ENCODE results near the gene RPL35. TPM values are rescaled to one million over a fixed set of nuclear protein-coding genes. Genes with fewer than 3 reads are reported as not detected.

The RPL35 gene
- total RNA-seq, 4 donors from 2014 or later, result 462 to 1,338 (median 588) TPM

DNA sequence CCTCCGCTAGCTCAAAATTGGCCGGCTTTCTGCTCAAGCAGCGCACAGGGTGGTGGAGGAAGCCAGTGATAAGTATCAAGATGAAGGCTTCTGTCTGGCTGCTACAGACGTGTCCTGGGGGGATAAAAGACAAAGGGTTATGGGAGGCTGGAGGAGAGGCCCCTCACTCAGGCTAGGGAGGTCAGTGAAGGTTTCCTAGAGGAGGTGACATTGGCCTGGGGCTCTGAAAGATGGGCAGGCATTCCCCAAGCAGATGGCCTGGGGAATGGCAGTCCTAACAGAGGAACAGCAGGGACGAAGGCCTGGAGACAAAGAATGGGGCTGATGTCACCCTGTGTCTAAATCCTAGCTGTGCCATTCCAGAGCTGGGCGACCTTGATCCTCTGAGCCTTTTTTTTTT is 52.5 kb downstream of the RPL35 start:
- DNase-seq, result no peak
- no peaks in the 10 kb centered on the region for H3K27me3 ChIP-seq
- H3K4me3 ChIP-seq, result no peak overlapping the region
- peaks cover 0 to 6% (median 0%) of the 10 kb centered on the region in 4 donors for H3K4me1 ChIP-seq
- TF ChIP-seq POLR2A (IDR thresholded peaks at IDR 0.05), result no peak
- TF ChIP-seq, protein P1, sequence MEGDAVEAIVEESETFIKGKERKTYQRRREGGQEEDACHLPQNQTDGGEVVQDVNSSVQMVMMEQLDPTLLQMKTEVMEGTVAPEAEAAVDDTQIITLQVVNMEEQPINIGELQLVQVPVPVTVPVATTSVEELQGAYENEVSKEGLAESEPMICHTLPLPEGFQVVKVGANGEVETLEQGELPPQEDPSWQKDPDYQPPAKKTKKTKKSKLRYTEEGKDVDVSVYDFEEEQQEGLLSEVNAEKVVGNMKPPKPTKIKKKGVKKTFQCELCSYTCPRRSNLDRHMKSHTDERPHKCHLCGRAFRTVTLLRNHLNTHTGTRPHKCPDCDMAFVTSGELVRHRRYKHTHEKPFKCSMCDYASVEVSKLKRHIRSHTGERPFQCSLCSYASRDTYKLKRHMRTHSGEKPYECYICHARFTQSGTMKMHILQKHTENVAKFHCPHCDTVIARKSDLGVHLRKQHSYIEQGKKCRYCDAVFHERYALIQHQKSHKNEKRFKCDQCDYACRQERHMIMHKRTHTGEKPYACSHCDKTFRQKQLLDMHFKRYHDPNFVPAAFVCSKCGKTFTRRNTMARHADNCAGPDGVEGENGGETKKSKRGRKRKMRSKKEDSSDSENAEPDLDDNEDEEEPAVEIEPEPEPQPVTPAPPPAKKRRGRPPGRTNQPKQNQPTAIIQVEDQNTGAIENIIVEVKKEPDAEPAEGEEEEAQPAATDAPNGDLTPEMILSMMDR (IDR thresholded peaks at IDR 0.05), result no peak
- no peaks in the 10 kb centered on the region for H3K36me3 ChIP-seq
- no peak overlapping the region for H3K27ac ChIP-seq
- H3K9me3 ChIP-seq, result no peaks in the 10 kb centered on the region

- Histone ChIP-seq H3K27me3 (no peaks in the 10 kb centered on the region), H3K36me3 (no peaks in the 10 kb centered on the region), H3K4me1 (peaks cover 0 to 6% (median 0%) of the 10 kb centered on the region in 4 donors), H3K9me3 (no peaks in the 10 kb centered on the region), H3K27ac (no peak overlapping the region), H3K4me3 (no peak overlapping the region)
- TF ChIP-seq, protein P1 (IDR thresholded peaks at IDR 0.05), result no peak
- TF ChIP-seq POLR2A (IDR thresholded peaks at IDR 0.05), result no peak
- DNase-seq, result no peak
Observed at GRCh38 chr9:124808246-124808956, 53.4 kb downstream of the RPL35 start.

Small RNA genes within 50 kb of the gene (small RNA-seq; reads per million reads assigned to genes)
- 0 reads per million in 2 donors for gene RNU4-82P

Other genes with a start within 250 kb of the RPL35 start
- gene NR6A1, start 90.6 kb downstream of the RPL35 start, total RNA-seq, result 10 to 100 TPM; 10.7 to 43.0 (median 28.1) TPM
- gene OLFML2A, start 84.8 kb downstream of the RPL35 start, total RNA-seq, result 10 to 100 TPM in 1 of 4 donors, 1 to 10 TPM in 2, under 1 TPM in 1; 0.88 to 10.0 (median 8.7) TPM
- not detected for gene WDR38, start 8.5 kb downstream of the RPL35 start, total RNA-seq
- 10 to 100 TPM; 15.7 to 23.5 (median 18.0) TPM for gene ARPC5L, start 173 bp upstream of the RPL35 start, total RNA-seq
- gene GOLGA1, start 79.1 kb upstream of the RPL35 start, total RNA-seq, result 10 to 100 TPM; 27.0 to 52.8 (median 37.3) TPM

All from Peyer's patch (tissue), 4 donors.